Mesenchymal stem cell (in vitro differentiated cells and primary cell): ENCODE data around the gene ARHGAP24.
"Not testable (repeated sequence)": the region's sequence is repeated elsewhere in the genome, so short reads cannot be mapped to it uniquely, and the experiment has no call there.

ENCODE experiments used
- DNase-seq: peaks from one replicate; pipeline ENCODE4 v3.0.0-alpha.2; 2013
- H2AFZ ChIP-seq: one replicate; pipeline ENCODE4 v1.6.1; 2013; ENCODE audit warnings: low read depth, mild to moderate bottlenecking, control low read depth, inconsistent platforms, low read length, moderate library complexity
- H2AK5ac ChIP-seq: 2 replicates; pipeline ENCODE4 v1.6.1; 2013; ENCODE audit warnings: low read length, moderate library complexity, mild to moderate bottlenecking, inconsistent platforms; ENCODE audit not compliant: severe bottlenecking
- H2BK120ac ChIP-seq: one replicate; pipeline ENCODE4 v1.6.1; 2013; ENCODE audit warnings: low read depth, mild to moderate bottlenecking, inconsistent platforms, low read length, moderate library complexity
- H2BK12ac ChIP-seq, 2 experiments: one replicate each; pipeline ENCODE4 v1.6.1; 2013; ENCODE audit warnings: inconsistent platforms in 2 of 2, low read length in 2 of 2, mild to moderate bottlenecking in 2 of 2, moderate library complexity in 2 of 2, control low read depth in 1 of 2
- H2BK15ac ChIP-seq: one replicate; pipeline ENCODE4 v1.6.1; 2013; ENCODE audit warnings: mild to moderate bottlenecking, low read depth, inconsistent platforms; ENCODE audit not compliant: poor library complexity, severe bottlenecking
- H2BK5ac ChIP-seq: 2 replicates; pipeline ENCODE4 v1.6.1; 2013; ENCODE audit warnings: low read depth, mild to moderate bottlenecking, low read length, control low read depth, inconsistent platforms; ENCODE audit not compliant: poor library complexity, severe bottlenecking
- H3K14ac ChIP-seq, 2 experiments: one replicate each; pipeline ENCODE4 v1.6.1; 2013; ENCODE audit warnings: inconsistent platforms in 2 of 2, low read length in 2 of 2, control low read depth in 1 of 2, mild to moderate bottlenecking in 1 of 2, moderate library complexity in 1 of 2
- H3K18ac ChIP-seq, 2 experiments: one replicate each; pipeline ENCODE4 v1.6.1; 2013; ENCODE audit warnings: inconsistent platforms in 2 of 2, low read length in 2 of 2, control low read depth in 1 of 2, low read depth in 1 of 2, mild to moderate bottlenecking in 1 of 2
- H3K23ac ChIP-seq, 2 experiments: one replicate each; pipeline ENCODE4 v1.6.1; 2013; ENCODE audit warnings: inconsistent platforms in 2 of 2, low read length in 2 of 2, mild to moderate bottlenecking in 2 of 2, moderate library complexity in 2 of 2, control low read depth in 1 of 2
- H3K27ac ChIP-seq: 2 replicates; pipeline ENCODE4 v1.5.1; 2013; ENCODE audit warnings: mild to moderate bottlenecking, moderate library complexity, low read length, control low read depth, inconsistent platforms; ENCODE audit not compliant: poor library complexity, severe bottlenecking
- H3K27me3 ChIP-seq, 2 experiments: 2 replicates each; pipeline versions ENCODE4 v1.6.1 to v1.7.0; 2013; ENCODE audit warnings: low read length in 2 of 2, mild to moderate bottlenecking in 2 of 2, moderate library complexity in 2 of 2, control low read depth in 1 of 2, inconsistent platforms in 1 of 2; ENCODE audit not compliant: control insufficient read depth in 1 of 2, insufficient read depth in 1 of 2
- H3K36me3 ChIP-seq, 2 experiments: 2 replicates each; pipeline versions ENCODE4 v1.6.1 to v1.7.0; 2013; ENCODE audit warnings: low read length in 2 of 2, control low read depth in 1 of 2, inconsistent platforms in 1 of 2, low read depth in 1 of 2, mild to moderate bottlenecking in 1 of 2; ENCODE audit not compliant: insufficient read depth in 2 of 2, control insufficient read depth in 1 of 2
- H3K4ac ChIP-seq, 2 experiments: one replicate each; pipeline ENCODE4 v1.6.1; 2013; ENCODE audit warnings: inconsistent platforms in 2 of 2, low read length in 2 of 2, mild to moderate bottlenecking in 2 of 2, moderate library complexity in 2 of 2, control low read depth in 1 of 2, low read depth in 1 of 2
- H3K4me1 ChIP-seq: 2 replicates; pipeline ENCODE4 v1.6.1; 2013; ENCODE audit warnings: low read depth, low read length, control low read depth; ENCODE audit not compliant: control insufficient read depth, insufficient read depth
- H3K4me2 ChIP-seq: 2 replicates; pipeline ENCODE4 v1.6.1; 2013; ENCODE audit warnings: low read length, mild to moderate bottlenecking, inconsistent platforms; ENCODE audit not compliant: poor library complexity, severe bottlenecking
- H3K4me3 ChIP-seq, 2 experiments: 2 replicates each; pipeline versions ENCODE4 v1.5.1 to v1.7.0; 2013; ENCODE audit warnings: low read length in 2 of 2, mild to moderate bottlenecking in 2 of 2, control low read depth in 1 of 2, low read depth in 1 of 2; ENCODE audit not compliant: insufficient read depth in 1 of 2
- H3K79me1 ChIP-seq: replicated peaks from 2 replicates; pipeline ENCODE4 v1.6.1; 2013; ENCODE audit warnings: mild to moderate bottlenecking, control low read depth, low read length, inconsistent platforms; ENCODE audit not compliant: poor library complexity, severe bottlenecking
- H3K9ac ChIP-seq: 2 replicates; pipeline ENCODE4 v1.7.0; 2013; ENCODE audit warnings: mild to moderate bottlenecking, low read length, moderate library complexity
- H3K9me3 ChIP-seq: 2 replicates; pipeline ENCODE4 v1.7.0; 2013; ENCODE audit warnings: mild to moderate bottlenecking, low read length; ENCODE audit not compliant: control insufficient read depth
- H4K8ac ChIP-seq: one replicate; pipeline ENCODE4 v1.6.1; 2013; ENCODE audit warnings: inconsistent platforms, mild to moderate bottlenecking, low read length, moderate library complexity
- H4K91ac ChIP-seq: one replicate; pipeline ENCODE4 v1.6.1; 2013; ENCODE audit warnings: mild to moderate bottlenecking, low read length, inconsistent platforms
- WGBS: methylation state at CpG from one replicate; pipeline ENCODE4 v1.1.7; 2013; ENCODE audit warnings: mixed read lengths; 5-methylcytosine and 5-hydroxymethylcytosine counted together

The ARHGAP24 gene

DNA sequence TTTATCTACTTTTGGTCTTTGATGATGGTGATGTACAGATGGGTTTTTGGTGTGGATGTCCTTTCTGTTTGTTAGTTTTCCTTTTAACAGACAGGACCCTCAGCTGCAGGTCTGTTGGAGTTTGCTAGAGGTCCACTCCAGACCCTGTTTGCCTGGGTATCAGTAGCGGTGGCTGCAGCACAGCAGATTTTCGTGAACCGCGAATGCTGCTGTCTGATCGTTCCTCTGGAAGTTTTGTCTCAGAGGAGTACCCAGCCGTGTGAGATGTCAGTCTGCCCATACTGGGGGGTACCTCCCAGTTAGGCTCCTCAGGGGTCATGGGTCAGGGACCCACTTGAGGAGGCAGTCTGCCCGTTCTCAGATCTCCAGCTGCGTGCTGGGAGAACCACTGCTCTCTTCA, 191.7 kb downstream of the ARHGAP24 start:
- not testable (repeated sequence) for H3K14ac ChIP-seq, H2BK15ac ChIP-seq, H3K79me1 ChIP-seq, H4K91ac ChIP-seq, H3K4ac ChIP-seq, H3K4me1 ChIP-seq, H3K27ac ChIP-seq, H3K4me3 ChIP-seq, H4K8ac ChIP-seq, H3K36me3 ChIP-seq, H2BK12ac ChIP-seq, H3K4me2 ChIP-seq, H2AK5ac ChIP-seq, H2AFZ ChIP-seq, DNase-seq, H2BK120ac ChIP-seq, H3K9ac ChIP-seq, H2BK5ac ChIP-seq, H3K9me3 ChIP-seq, H3K18ac ChIP-seq, H3K27me3 ChIP-seq, H3K23ac ChIP-seq
- 100% methylated on average over 8 of the region's 8 CpGs for WGBS

DNA sequence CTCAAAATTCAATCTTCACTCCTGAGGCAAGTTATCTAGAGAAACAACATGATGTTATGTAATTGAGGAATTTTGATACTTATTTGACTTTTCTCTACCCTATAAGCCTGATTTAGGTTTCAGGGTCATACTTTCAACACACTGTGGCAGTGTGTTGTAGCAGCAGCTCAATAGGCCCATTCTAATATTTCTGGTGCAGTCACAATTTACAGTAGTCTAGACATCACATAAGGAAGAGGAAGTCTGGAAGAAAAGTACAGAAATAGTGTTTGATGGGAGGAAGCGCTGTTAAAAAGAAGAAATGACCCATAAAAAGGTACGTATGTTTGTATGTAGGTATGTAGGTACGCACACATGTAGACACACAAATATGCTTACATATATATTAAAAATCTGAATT, 194.3 kb downstream of the ARHGAP24 start:
- Histone ChIP-seq H3K18ac (no peak overlapping the region), H3K36me3 (no peaks in the 10 kb centered on the region), H2AFZ (no peak overlapping the region), H3K4me3 (no peak overlapping the region), H3K9me3 (no peaks in the 10 kb centered on the region), H3K14ac (no peak overlapping the region), H4K8ac (no peak overlapping the region), H2BK120ac (no peak overlapping the region), H2BK5ac (no peak overlapping the region), H3K27ac (no peak overlapping the region), H2BK12ac (no peak overlapping the region), H3K9ac (no peak overlapping the region), H3K4me2 (no peak overlapping the region), H3K79me1 (no peaks in the 10 kb centered on the region), H2BK15ac (no peak overlapping the region), H3K27me3 (no peaks in the 10 kb centered on the region), H3K23ac (no peak overlapping the region), H3K4ac (no peak overlapping the region), H2AK5ac (no peak overlapping the region), H3K4me1 (no peaks in the 10 kb centered on the region), H4K91ac (no peak overlapping the region)
- DNase-seq: no peak
- no CpG with 5 or more reads among the region's 3 CpGs for WGBS

DNA sequence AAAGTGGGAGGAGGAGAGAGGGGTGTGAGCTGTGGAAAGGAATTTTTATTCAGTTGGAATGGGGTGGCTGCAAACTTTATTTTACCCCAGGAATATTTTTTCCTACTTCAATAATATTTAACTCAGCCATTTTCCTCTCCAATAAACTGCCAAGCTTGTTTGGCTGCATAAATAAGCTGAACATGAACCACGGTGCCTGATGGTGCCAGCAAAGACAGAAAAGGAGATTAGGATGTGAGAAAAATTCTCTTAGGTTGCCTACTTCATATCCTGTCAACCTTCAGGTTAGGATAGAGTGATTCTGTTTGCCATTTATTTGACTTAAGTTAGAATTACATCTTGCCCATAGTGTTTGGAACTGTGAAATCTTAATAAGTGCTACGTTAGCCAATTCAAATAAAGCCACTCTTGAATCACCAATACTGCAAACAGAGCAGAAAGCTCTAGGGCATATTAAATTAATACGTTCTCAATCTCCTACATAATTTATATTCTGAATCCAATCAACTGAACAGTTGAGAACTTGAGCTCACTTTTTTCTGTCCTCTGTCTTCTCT, 195.1 kb downstream of the ARHGAP24 start:
- no peaks in the 10 kb centered on the region for H3K9me3 ChIP-seq
- H3K79me1 ChIP-seq: no peaks in the 10 kb centered on the region
- H2AK5ac ChIP-seq: no peak overlapping the region
- no peak overlapping the region for H3K27ac ChIP-seq
- H3K4me2 ChIP-seq: no peak overlapping the region
- no peak overlapping the region for H3K23ac ChIP-seq
- no peak overlapping the region for H3K9ac ChIP-seq
- no peak overlapping the region for H3K14ac ChIP-seq
- no peaks in the 10 kb centered on the region for H3K4me1 ChIP-seq
- H3K27me3 ChIP-seq: no peaks in the 10 kb centered on the region
- no peak overlapping the region for H3K18ac ChIP-seq
- H2AFZ ChIP-seq: no peak overlapping the region
- no peak overlapping the region for H4K8ac ChIP-seq
- H2BK5ac ChIP-seq: no peak overlapping the region
- no peak overlapping the region for H2BK12ac ChIP-seq
- H4K91ac ChIP-seq: no peak overlapping the region
- H3K4me3 ChIP-seq: no peak overlapping the region
- WGBS: 86% methylated on average over 3 of the region's 3 CpGs
- H2BK15ac ChIP-seq: no peak overlapping the region
- no peak for DNase-seq
- H3K36me3 ChIP-seq: peaks cover 0 to 2% of the 10 kb centered on the region in 2 experiments
- no peak overlapping the region for H2BK120ac ChIP-seq
- no peak overlapping the region for H3K4ac ChIP-seq

DNA sequence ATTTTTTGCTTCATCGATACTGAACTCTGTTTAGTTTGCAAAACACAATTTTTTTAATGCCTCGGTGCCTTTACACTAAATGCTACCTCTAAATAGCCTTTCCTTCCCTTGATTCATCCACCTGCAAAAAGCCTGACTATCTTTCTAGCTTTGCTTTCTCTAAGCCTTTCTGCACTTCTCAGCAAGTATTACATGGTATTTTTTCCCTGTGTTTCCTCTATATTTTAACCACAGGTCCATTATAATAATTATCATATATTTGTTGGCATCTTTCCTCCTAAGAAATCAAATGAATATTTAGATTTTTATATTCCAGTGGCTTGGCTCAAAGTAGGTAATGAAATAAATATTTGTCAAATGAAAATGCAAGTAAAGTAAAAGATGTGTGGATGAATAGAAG, 196.2 kb downstream of the ARHGAP24 start:
- Histone ChIP-seq H3K4me3 (no peak overlapping the region), H3K4me1 (no peaks in the 10 kb centered on the region), H3K27ac (no peak overlapping the region), H3K27me3 (no peaks in the 10 kb centered on the region), H3K4ac (no peak overlapping the region), H2BK5ac (no peak overlapping the region), H3K18ac (no peak overlapping the region), H3K14ac (no peak overlapping the region), H3K9ac (peak overlapping the region; percentile 69), H2BK15ac (no peak overlapping the region), H3K36me3 (peaks cover 0 to 3% of the 10 kb centered on the region in 2 experiments), H4K91ac (no peak overlapping the region), H2BK12ac (no peak overlapping the region), H4K8ac (no peak overlapping the region), H3K23ac (no peak overlapping the region), H2AK5ac (no peak overlapping the region), H2AFZ (no peak overlapping the region), H2BK120ac (no peak overlapping the region), H3K9me3 (no peaks in the 10 kb centered on the region), H3K79me1 (no peaks in the 10 kb centered on the region), H3K4me2 (no peak overlapping the region)
- DNase-seq: no peak
- 92% methylated on average over 2 of the region's 2 CpGs for WGBS
